ENCODE data around the gene CLDN1.

CLDN1 gene

DNA sequence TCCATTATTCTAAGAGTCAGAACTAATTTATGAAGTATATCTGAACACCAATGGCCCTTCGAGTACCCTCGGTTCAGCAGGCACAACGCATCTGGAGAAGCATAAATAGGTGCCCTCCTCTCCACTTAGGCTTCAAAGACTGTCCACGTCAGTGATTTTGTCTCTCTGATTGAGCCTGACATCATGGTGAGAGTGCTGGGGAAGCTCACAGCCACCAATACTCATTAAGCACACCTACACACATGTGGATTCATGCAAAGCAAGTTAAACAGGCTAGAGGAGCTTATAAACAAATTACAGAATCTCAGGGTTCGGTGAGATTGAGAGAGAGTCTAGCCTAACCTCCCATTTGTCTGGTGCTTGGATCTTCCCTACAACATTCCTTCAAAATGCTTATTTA lies 3.6 kb downstream of the CLDN1 start:
- H3K27ac ChIP-seq: no peak overlapping the region
- no peak for DNase-seq (ENCODE audit: low spot score)
- TF ChIP-seq, protein P1, sequence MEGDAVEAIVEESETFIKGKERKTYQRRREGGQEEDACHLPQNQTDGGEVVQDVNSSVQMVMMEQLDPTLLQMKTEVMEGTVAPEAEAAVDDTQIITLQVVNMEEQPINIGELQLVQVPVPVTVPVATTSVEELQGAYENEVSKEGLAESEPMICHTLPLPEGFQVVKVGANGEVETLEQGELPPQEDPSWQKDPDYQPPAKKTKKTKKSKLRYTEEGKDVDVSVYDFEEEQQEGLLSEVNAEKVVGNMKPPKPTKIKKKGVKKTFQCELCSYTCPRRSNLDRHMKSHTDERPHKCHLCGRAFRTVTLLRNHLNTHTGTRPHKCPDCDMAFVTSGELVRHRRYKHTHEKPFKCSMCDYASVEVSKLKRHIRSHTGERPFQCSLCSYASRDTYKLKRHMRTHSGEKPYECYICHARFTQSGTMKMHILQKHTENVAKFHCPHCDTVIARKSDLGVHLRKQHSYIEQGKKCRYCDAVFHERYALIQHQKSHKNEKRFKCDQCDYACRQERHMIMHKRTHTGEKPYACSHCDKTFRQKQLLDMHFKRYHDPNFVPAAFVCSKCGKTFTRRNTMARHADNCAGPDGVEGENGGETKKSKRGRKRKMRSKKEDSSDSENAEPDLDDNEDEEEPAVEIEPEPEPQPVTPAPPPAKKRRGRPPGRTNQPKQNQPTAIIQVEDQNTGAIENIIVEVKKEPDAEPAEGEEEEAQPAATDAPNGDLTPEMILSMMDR (conservative IDR thresholded peaks at IDR 0.05; ENCODE audit: low read depth): no peak
- POLR2A ChIA-PET (ENCODE audit: low non-redundant PET): no interaction called here
- CTCF ChIA-PET: interaction anchor here (0.9 kb wide), 1 partner anchor 65 kb away, joined by 4 read pairs; no protein-coding TSS in a partner anchor

DNA sequence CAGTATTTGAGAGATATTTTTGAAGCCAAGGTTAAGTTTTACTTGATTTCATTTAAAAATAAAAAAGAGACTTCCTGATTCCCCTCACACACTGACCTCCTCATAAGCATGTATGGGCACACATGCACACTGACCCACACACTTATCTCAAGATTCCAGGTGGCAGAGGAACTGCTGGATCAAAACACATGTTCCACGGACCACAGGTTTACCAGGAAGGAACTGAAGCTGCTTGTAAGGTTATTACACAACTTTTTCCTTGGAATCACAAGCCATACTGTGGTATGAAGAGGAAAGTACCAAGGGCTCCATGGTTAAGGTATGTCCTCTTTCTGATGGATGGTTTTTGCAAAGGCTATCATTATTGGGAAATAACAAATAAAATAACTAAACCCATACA lies 7.5 kb downstream of the CLDN1 start:
- no peak for DNase-seq (ENCODE audit: low spot score)
- TF ChIP-seq, protein P1 (conservative IDR thresholded peaks at IDR 0.05; ENCODE audit: low read depth): no peak
- ChIA-PET POLR2A (ENCODE audit: low non-redundant PET) (no interaction called here), CTCF (no interaction called here)
- no peak overlapping the region for H3K27ac ChIP-seq

GRCh38 chr3:190309414-190309813 lies 12.8 kb downstream of the CLDN1 start:
- H3K27ac ChIP-seq: no peak overlapping the region
- TF ChIP-seq, protein P1 (conservative IDR thresholded peaks at IDR 0.05; ENCODE audit: low read depth): no peak
- POLR2A ChIA-PET (ENCODE audit: low non-redundant PET): no interaction called here
- DNase-seq (ENCODE audit: low spot score): no peak
- CTCF ChIA-PET: no interaction called here

- ChIA-PET POLR2A (ENCODE audit: low non-redundant PET) (no interaction called here), CTCF (no interaction called here)
- no peak for DNase-seq (ENCODE audit: low spot score)
- TF ChIP-seq, protein P1 (conservative IDR thresholded peaks at IDR 0.05; ENCODE audit: low read depth): no peak
- no peak overlapping the region for H3K27ac ChIP-seq
Observed at GRCh38 chr3:190308154-190308553, 14.1 kb downstream of the CLDN1 start.

DNA sequence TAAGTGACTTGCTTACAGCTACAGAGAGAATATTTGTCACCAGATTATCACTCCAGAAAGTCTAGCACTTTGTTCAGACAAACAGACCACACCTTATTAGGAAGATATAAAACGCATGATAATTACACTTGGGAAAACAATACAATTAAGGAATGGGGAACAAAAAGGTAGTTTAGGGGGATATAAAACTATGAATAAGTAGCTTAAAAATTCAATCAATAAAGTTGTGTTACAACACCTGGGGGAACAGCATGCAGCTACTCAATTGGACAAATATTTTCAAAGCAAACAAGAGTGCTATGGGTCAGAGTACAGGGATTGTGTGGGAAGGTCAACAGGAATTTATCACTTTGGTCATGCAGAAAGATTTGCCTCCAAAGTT lies 15.1 kb downstream of the CLDN1 start:
- DNase-seq (ENCODE audit: low spot score): no peak
- H3K27ac ChIP-seq: no peak overlapping the region
- ChIA-PET POLR2A (ENCODE audit: low non-redundant PET) (no interaction called here), CTCF (interaction anchor here (0.5 kb wide), 1 partner anchor 249 kb away, joined by 4 read pairs; no protein-coding TSS in a partner anchor)
- TF ChIP-seq, protein P1 (conservative IDR thresholded peaks at IDR 0.05; ENCODE audit: low read depth): no peak

GRCh38 chr3:190306513-190307163 lies 15.6 kb downstream of the CLDN1 start:
- no peak for DNase-seq (ENCODE audit: low spot score)
- TF ChIP-seq, protein P1 (conservative IDR thresholded peaks at IDR 0.05; ENCODE audit: low read depth): no peak
- ChIA-PET POLR2A (ENCODE audit: low non-redundant PET) (no interaction called here), CTCF (interaction anchor here (0.5 kb wide), 1 partner anchor 249 kb away, joined by 4 read pairs; no protein-coding TSS in a partner anchor)
- no peak overlapping the region for H3K27ac ChIP-seq
